ENCODE measurements around the gene NMS. TPM values are rescaled to one million over a fixed set of nuclear protein-coding genes. Genes with fewer than 3 reads are reported as not detected.

Gene NMS
- total and polyA plus RNA-seq, 2 of the 8 experiments (the other 6 are each of a cell fraction or from before 2014, with no cell fraction given), result not detected

DNA sequence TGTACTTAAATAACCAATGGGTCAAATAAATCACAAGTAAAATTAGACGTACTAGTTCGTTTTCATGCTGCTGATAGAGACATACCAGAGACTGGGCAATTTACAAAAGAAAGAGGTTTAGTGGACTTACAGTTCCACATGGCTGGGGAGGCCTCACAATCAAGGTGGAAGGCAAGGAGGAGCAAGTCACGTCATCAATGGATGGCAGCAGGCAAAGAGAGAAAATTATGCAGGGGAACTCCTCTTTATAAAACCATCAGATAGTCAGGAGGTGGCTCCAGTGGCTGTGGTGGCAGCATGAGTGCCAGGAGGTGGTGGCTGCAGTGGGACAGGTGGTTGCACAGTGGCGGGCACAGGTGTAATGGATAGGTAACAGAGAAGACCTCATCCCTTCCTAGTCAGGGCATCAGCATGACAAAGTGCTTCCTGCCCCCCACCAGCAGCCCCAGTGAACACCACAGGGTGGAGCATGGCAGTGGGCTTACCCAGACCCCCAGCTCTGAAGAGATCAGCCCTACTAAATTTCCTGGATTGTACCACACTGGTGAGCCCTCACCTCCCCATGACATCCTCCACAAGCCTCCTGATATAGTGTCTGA is 45.9 kb upstream of the NMS start (continued):
- no peak for TF ChIP-seq BACH1 (IDR thresholded peaks at IDR 0.05; ENCODE audit: low read length)
- TF ChIP-seq KDM1A (IDR thresholded peaks at IDR 0.05; ENCODE audit: borderline replicate concordance, low read length), result no peak

Measured in H1 (cell line).